CD14-positive monocyte (primary cell): ENCODE results near the gene IL37. TPM values are rescaled to one million over a fixed set of nuclear protein-coding genes. Genes with fewer than 3 reads are reported as not detected.

Source experiments
- DNase-seq, 3 donors: peaks; one replicate each; pipeline ENCODE4 v3.0.0-alpha.2; 2011 to 2022
- H2AFZ ChIP-seq: 2 replicates; pipeline ENCODE4 v1.6.0; 2012; ENCODE audit warnings: mild to moderate bottlenecking, low read depth, low read length, inconsistent platforms; ENCODE audit not compliant: insufficient read depth, poor library complexity, severe bottlenecking
- H3K27ac ChIP-seq, 2 donors: 1 replicate in 1 of 2; 2 replicates in 1 of 2; pipeline ENCODE4 v1.5.1; 2012 to 2013; ENCODE audit warnings: low read length in 2 of 2, control low read depth in 1 of 2, inconsistent platforms in 1 of 2, low read depth in 1 of 2, mild to moderate bottlenecking in 1 of 2
- H3K27me3 ChIP-seq, 2 donors: one replicate each; pipeline versions ENCODE4 v1.6.0 to v1.6.1; 2011 to 2013; ENCODE audit warnings: low read length in 2 of 2; ENCODE audit not compliant: control insufficient read depth in 2 of 2, insufficient read depth in 2 of 2
- H3K36me3 ChIP-seq, 2 donors: replicated peaks in 1 of 2; 1 replicate in 1 of 2; 2 replicates in 1 of 2; pipeline versions ENCODE4 v1.5.1 to v1.6.1; 2012 to 2013; ENCODE audit warnings: low read length in 2 of 2, control low read depth in 1 of 2, inconsistent platforms in 1 of 2, mild to moderate bottlenecking in 1 of 2; ENCODE audit not compliant: insufficient read depth in 2 of 2, control insufficient read depth in 1 of 2
- H3K4me1 ChIP-seq, 2 donors: 1 replicate in 1 of 2; 2 replicates in 1 of 2; pipeline versions ENCODE4 v1.5.1 to v1.6.1; 2012 to 2013; ENCODE audit warnings: low read length in 2 of 2, control low read depth in 1 of 2, inconsistent platforms in 1 of 2, mild to moderate bottlenecking in 1 of 2, moderate library complexity in 1 of 2; ENCODE audit not compliant: insufficient read depth in 2 of 2, control insufficient read depth in 1 of 2
- H3K4me2 ChIP-seq: replicated peaks from 2 replicates; pipeline ENCODE3; 2012; ENCODE audit warnings: low read length, moderate library complexity, mild to moderate bottlenecking; ENCODE audit not compliant: poor library complexity, severe bottlenecking; ENCODE audit errors: extremely low read depth
- H3K4me3 ChIP-seq, 3 experiments: fragments of 200-600 bp in 1 of 3; sonication (generic) in 1 of 3; replicated peaks in 1 of 3; 1 replicate in 2 of 3; 2 replicates in 1 of 3; pipeline ENCODE4 v1.5.1; 2011 to 2013; ENCODE audit warnings: low read length in 3 of 3, mild to moderate bottlenecking in 3 of 3, control low read depth in 2 of 3, low read depth in 2 of 3, inconsistent platforms in 1 of 3, moderate library complexity in 1 of 3
- H3K79me2 ChIP-seq: 2 replicates; pipeline ENCODE4 v1.6.0; 2012; ENCODE audit warnings: mild to moderate bottlenecking, control low read depth, inconsistent platforms, low read length, moderate library complexity; ENCODE audit not compliant: insufficient read depth
- H3K9ac ChIP-seq: 2 replicates; pipeline ENCODE4 v1.6.0; 2017; ENCODE audit warnings: low read length, mild to moderate bottlenecking; ENCODE audit not compliant: insufficient read depth, poor library complexity, severe bottlenecking
- H3K9me3 ChIP-seq, 2 donors: replicated peaks in 1 of 2; 1 replicate in 1 of 2; 2 replicates in 1 of 2; pipeline versions ENCODE4 v1.5.1 to v1.6.1; 2012 to 2013; ENCODE audit warnings: low read length in 2 of 2, control low read depth in 1 of 2; ENCODE audit not compliant: control insufficient read depth in 1 of 2, insufficient read depth in 1 of 2
- H4K20me1 ChIP-seq: 2 replicates; pipeline ENCODE4 v1.6.0; 2012; ENCODE audit warnings: mild to moderate bottlenecking, low read length, control low read depth, moderate library complexity; ENCODE audit not compliant: insufficient read depth
- H3K27ac Mint-ChIP-seq, 7 donors: one replicate each; pipeline ENCODE4 v1.8.0; 2020; ENCODE audit warnings: mild to moderate bottlenecking in 7 of 7, mixed read lengths in 7 of 7, moderate library complexity in 6 of 7, inconsistent platforms in 2 of 7
- H3K27me3 Mint-ChIP-seq, 3 donors: one replicate each; pipeline ENCODE4 v1.8.0; 2021 to 2022; ENCODE audit warnings: low read depth in 3 of 3, mild to moderate bottlenecking in 3 of 3, mixed read lengths in 3 of 3, moderate library complexity in 3 of 3, inconsistent platforms in 1 of 3
- H3K36me3 Mint-ChIP-seq, 2 donors: one replicate each; pipeline ENCODE4 v1.8.0; 2020; ENCODE audit warnings: mixed read lengths in 2 of 2, inconsistent platforms in 1 of 2, mild to moderate bottlenecking in 1 of 2
- H3K4me1 Mint-ChIP-seq: one replicate; pipeline ENCODE4 v1.8.0; 2020; ENCODE audit warnings: mild to moderate bottlenecking, mixed read lengths
- H3K4me3 Mint-ChIP-seq, 2 donors: one replicate each; pipeline ENCODE4 v1.8.0; 2020; ENCODE audit warnings: mild to moderate bottlenecking in 2 of 2, mixed read lengths in 2 of 2, moderate library complexity in 1 of 2
- H3K9me3 Mint-ChIP-seq, 7 donors: one replicate each; pipeline ENCODE4 v1.8.0; 2020 to 2022; ENCODE audit warnings: mixed read lengths in 7 of 7, mild to moderate bottlenecking in 6 of 7, moderate library complexity in 6 of 7, inconsistent platforms in 2 of 7
- WGBS: methylation state at CpG from one replicate; pipeline ENCODE4 v1.1.5; 2013; ENCODE audit warnings: missing lambda C conversion rate; ENCODE audit not compliant: insufficient coverage; 5-methylcytosine and 5-hydroxymethylcytosine counted together
- intact Hi-C, 2 donors: fragments of 100-400 bp; cut with micrococcal nuclease; formaldehyde crosslinking; loops; one replicate each; pipeline versions ENCODE4 v1.15.0 to v1.15.1; 2023
- polyA plus RNA-seq, 3 donors: library from polyadenylated mRNA; depleted of rRNA in 1 of 3; unstranded in 2 of 3; stranded (reverse) in 1 of 3; fragments of 300-500 nt in 2 of 3; fragments of >200 nt in 1 of 3; fragmentation: Illumina TruSeq in 2 of 3; gene quantifications; 1 replicate in 2 of 3; 2 replicates in 1 of 3; pipeline ENCODE4 v1.2.3, GENCODE V29; 2012 to 2021
- TF ChIP-seq, protein P1 (sequence below): fragments of 200-600 bp; IDR thresholded peaks from one replicate; pipeline ENCODE4 v1.8.0; 2022; ENCODE audit warnings: antibody characterized with exemption, mild to moderate bottlenecking

IL37 gene
- polyA plus RNA-seq, 3 donors = not detected

DNA sequence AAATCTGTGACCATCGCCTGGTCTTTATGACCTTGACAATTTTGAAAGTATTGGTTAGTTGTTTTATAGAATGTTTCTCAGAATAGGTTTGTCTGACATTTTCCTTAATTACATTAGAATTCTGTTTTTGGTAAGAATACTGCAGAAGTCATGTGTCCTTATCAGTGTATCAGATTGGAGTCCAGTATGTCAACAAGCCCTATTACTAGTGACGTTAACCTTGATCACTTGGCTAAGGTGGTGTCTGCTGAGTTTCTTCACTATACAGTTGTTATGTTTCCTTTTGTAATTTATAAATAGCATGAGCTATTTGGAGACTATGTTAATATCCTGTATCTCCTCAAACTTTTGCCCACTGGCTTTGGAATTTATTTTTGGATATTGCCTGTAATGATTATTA, 56.1 kb downstream of the IL37 start:
- H3K4me3 ChIP-seq = no peak overlapping the region
- TF ChIP-seq, protein P1, sequence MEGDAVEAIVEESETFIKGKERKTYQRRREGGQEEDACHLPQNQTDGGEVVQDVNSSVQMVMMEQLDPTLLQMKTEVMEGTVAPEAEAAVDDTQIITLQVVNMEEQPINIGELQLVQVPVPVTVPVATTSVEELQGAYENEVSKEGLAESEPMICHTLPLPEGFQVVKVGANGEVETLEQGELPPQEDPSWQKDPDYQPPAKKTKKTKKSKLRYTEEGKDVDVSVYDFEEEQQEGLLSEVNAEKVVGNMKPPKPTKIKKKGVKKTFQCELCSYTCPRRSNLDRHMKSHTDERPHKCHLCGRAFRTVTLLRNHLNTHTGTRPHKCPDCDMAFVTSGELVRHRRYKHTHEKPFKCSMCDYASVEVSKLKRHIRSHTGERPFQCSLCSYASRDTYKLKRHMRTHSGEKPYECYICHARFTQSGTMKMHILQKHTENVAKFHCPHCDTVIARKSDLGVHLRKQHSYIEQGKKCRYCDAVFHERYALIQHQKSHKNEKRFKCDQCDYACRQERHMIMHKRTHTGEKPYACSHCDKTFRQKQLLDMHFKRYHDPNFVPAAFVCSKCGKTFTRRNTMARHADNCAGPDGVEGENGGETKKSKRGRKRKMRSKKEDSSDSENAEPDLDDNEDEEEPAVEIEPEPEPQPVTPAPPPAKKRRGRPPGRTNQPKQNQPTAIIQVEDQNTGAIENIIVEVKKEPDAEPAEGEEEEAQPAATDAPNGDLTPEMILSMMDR = no peak
- H3K27me3 Mint-ChIP-seq = peaks cover 0 to 11% (median 6%) of the 10 kb centered on the region in 3 donors

More for the DNA sequence above, 56.1 kb downstream of the IL37 start:
- H3K27me3 ChIP-seq = no peaks in the 10 kb centered on the region
- H3K36me3 ChIP-seq = no peaks in the 10 kb centered on the region
- DNase-seq = no peak
- H3K9ac ChIP-seq = no peak overlapping the region
- Mint-ChIP-seq H3K4me1 (no peaks in the 10 kb centered on the region), H3K36me3 (no peaks in the 10 kb centered on the region), H3K27ac (no peak overlapping the region), H3K4me3 (no peak overlapping the region), H3K9me3 (peaks cover 0 to 4% (median 0%) of the 10 kb centered on the region in 7 donors)
- intact Hi-C loops = no loop called here
- H3K4me1 ChIP-seq = no peaks in the 10 kb centered on the region
- WGBS = no CpG with 5 or more reads among the region's 2 CpGs
- no peaks in the 10 kb centered on the region for H3K79me2 ChIP-seq
- no peaks in the 10 kb centered on the region for H4K20me1 ChIP-seq
- H3K4me2 ChIP-seq = no peak overlapping the region
- H3K9me3 ChIP-seq = no peaks in the 10 kb centered on the region
- no peak overlapping the region for H2AFZ ChIP-seq
- H3K27ac ChIP-seq = no peak overlapping the region

Other genes with a start within 250 kb of the IL37 start
- gene NT5DC4, start 190.1 kb upstream of the IL37 start, polyA plus RNA-seq = 1 to 10 TPM in 1 of 3 donors, not detected in 2; 2.2 TPM
- under 1 TPM in 2 of 3 donors, not detected in 1; 0.04 to 0.24 TPM for gene CKAP2L, start 146.6 kb upstream of the IL37 start, polyA plus RNA-seq
- gene IL1A, start 126.7 kb upstream of the IL37 start, polyA plus RNA-seq = under 1 TPM in 2 of 3 donors, not detected in 1; 0.26 to 0.83 TPM
- gene IL1B, start 74.4 kb upstream of the IL37 start, polyA plus RNA-seq = 1,000 to 10,000 TPM in 1 of 3 donors, 100 to 1,000 TPM in 1, 10 to 100 TPM in 1; 65.1 to 1,419 (median 114) TPM
- not detected for gene IL36G, start 66.8 kb downstream of the IL37 start, polyA plus RNA-seq
- not detected for gene IL36A, start 94.3 kb downstream of the IL37 start, polyA plus RNA-seq
- not detected for gene IL36B, start 141.7 kb downstream of the IL37 start, polyA plus RNA-seq
- gene IL36RN, start 148.0 kb downstream of the IL37 start, polyA plus RNA-seq = not detected
- gene IL1F10, start 156.8 kb downstream of the IL37 start, polyA plus RNA-seq = not detected
- 100 to 1,000 TPM in 1 of 3 donors, 10 to 100 TPM in 2; 89.9 to 109 (median 92.0) TPM for gene IL1RN, start 216.4 kb downstream of the IL37 start, polyA plus RNA-seq